ENCODE measurements around the gene SEZ6L. TPM values are rescaled to one million over a fixed set of nuclear protein-coding genes. Genes with fewer than 3 reads are reported as not detected.

The SEZ6L gene
- total RNA-seq, 1 experiment from 2014 or later, result 0.13 TPM

DNA sequence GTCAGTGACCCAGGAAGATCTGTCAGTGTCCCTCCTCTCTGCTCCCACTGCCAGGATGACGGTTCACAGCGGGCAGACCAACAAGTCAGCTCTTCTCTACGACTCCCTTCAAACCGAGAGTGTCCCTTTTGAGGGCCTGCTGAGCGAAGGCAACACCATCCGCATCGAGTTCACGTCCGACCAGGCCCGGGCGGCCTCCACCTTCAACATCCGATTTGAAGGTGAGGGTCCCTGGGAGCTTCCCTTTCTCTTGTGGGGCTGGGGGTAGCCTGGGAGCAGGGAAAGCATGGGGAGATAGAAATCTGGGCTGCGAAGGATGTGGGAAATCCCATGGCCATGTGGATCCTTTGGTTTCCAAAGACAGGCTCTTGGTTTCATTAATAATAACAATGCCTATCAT, 141.4 kb downstream of the SEZ6L start:
- TF ChIP-seq, protein P1, sequence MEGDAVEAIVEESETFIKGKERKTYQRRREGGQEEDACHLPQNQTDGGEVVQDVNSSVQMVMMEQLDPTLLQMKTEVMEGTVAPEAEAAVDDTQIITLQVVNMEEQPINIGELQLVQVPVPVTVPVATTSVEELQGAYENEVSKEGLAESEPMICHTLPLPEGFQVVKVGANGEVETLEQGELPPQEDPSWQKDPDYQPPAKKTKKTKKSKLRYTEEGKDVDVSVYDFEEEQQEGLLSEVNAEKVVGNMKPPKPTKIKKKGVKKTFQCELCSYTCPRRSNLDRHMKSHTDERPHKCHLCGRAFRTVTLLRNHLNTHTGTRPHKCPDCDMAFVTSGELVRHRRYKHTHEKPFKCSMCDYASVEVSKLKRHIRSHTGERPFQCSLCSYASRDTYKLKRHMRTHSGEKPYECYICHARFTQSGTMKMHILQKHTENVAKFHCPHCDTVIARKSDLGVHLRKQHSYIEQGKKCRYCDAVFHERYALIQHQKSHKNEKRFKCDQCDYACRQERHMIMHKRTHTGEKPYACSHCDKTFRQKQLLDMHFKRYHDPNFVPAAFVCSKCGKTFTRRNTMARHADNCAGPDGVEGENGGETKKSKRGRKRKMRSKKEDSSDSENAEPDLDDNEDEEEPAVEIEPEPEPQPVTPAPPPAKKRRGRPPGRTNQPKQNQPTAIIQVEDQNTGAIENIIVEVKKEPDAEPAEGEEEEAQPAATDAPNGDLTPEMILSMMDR (conservative IDR thresholded peaks at IDR 0.05), result no peak
- Histone ChIP-seq H4K5ac (ENCODE audit: insufficient read length, low read depth, low read length) (no peak overlapping the region), H2BK12ac (ENCODE audit: insufficient read length, low read depth, low read length) (no peak overlapping the region), H2AK5ac (ENCODE audit: insufficient read length, low read length) (no peak overlapping the region), H3K18ac (ENCODE audit: insufficient read length, low read depth, low read length) (no peak overlapping the region), H3K4me2 (ENCODE audit: insufficient read depth, insufficient read length, low read length) (no peak overlapping the region), H3K27me3 (ENCODE audit: insufficient read depth, low read length) (no peaks in the 10 kb centered on the region), H3K9ac (ENCODE audit: extremely low read depth, insufficient read length, low read length) (no peak overlapping the region), H3K4me1 (ENCODE audit: insufficient read depth, low read length) (no peaks in the 10 kb centered on the region), H2BK20ac (ENCODE audit: low read depth, low read length, poor library complexity, severe bottlenecking) (no peak overlapping the region), H2BK15ac (ENCODE audit: low read depth, low read length) (no peak overlapping the region), H3K9me3 (ENCODE audit: control insufficient read depth, low read depth, low read length) (no peaks in the 10 kb centered on the region), H3K23ac (ENCODE audit: insufficient read length, low read depth, low read length) (no peak overlapping the region), H3T11ph (ENCODE audit: low read length) (no peak overlapping the region), H3K4ac (ENCODE audit: low read depth, low read length) (no peak overlapping the region), H4K8ac (replicated peaks; ENCODE audit: insufficient read length, low read depth, low read length) (no peak overlapping the region), H3K23me2 (ENCODE audit: insufficient read length, low read depth, low read length, poor library complexity, severe bottlenecking) (no peaks in the 10 kb centered on the region), H4K20me1 (ENCODE audit: control insufficient read depth, insufficient read depth, insufficient read length) (no peaks in the 10 kb centered on the region), H3K79me1 (ENCODE audit: insufficient read depth, low read depth, low read length, poor library complexity, severe bottlenecking) (no peaks in the 10 kb centered on the region), H3K14ac (ENCODE audit: insufficient read depth, low read length) (no peak overlapping the region), H2AFZ (ENCODE audit: low read length) (no peak overlapping the region), H3K27ac (ENCODE audit: insufficient read length, low read depth, low read length) (no peak overlapping the region), H4K91ac (ENCODE audit: insufficient read length, low read depth, low read length) (no peak overlapping the region), H3K79me2 (ENCODE audit: insufficient read depth, low read length) (no peaks in the 10 kb centered on the region), H2BK120ac (ENCODE audit: low read depth, low read length, poor library complexity, severe bottlenecking) (no peak overlapping the region), H2BK5ac (ENCODE audit: insufficient read length, low read length) (no peak overlapping the region), H3K56ac (ENCODE audit: insufficient read length, low read depth, low read length) (no peak overlapping the region)
- H3K27me3 Mint-ChIP-seq (ENCODE audit: low read depth), result peaks cover 34% of the 10 kb centered on the region
- H3K9me3 Mint-ChIP-seq, result no peaks in the 10 kb centered on the region
- H3K4me1 Mint-ChIP-seq, result 0 out of 4 replicates have a peak, but pooled peaks cover 0 to 1% of the 10 kb centered on the region in 2 experiments
- H3K36me3 Mint-ChIP-seq (ENCODE audit: insufficient read depth in 1 of 3, low read depth in 3 of 3), result no peaks in the 10 kb centered on the region
- DNase-seq, result no peak
- H3K4me3 Mint-ChIP-seq, result no peak overlapping the region
- no CpG with 5 or more reads among the region's 13 CpGs for WGBS (ENCODE audit: extremely low coverage, insufficient read length, low lambda C conversion rate)
- H3K27ac Mint-ChIP-seq, result peak overlapping the region in 1 of 3 experiments; percentile 70; a peak in 2 of 7 replicates
